M059J (cell line): ENCODE measurements around the gene ARFGAP1. TPM values are rescaled to one million over a fixed set of nuclear protein-coding genes. Genes with fewer than 3 reads are reported as not detected.

ENCODE experiments used
- DNase-seq: peaks from one replicate; pipeline ENCODE4 v3.0.0-alpha.2; 2012; ENCODE audit warnings: low read depth
- total RNA-seq: library from RNA; depleted of rRNA; stranded (reverse); fragments of >200 nt; shearing (Covaris generic); gene quantifications from 2 replicates; pipeline ENCODE4 v1.2.3, GENCODE V29; 2014

ARFGAP1 gene
- total RNA-seq, 1 experiment from 2014 or later, result 78.1 TPM

DNA sequence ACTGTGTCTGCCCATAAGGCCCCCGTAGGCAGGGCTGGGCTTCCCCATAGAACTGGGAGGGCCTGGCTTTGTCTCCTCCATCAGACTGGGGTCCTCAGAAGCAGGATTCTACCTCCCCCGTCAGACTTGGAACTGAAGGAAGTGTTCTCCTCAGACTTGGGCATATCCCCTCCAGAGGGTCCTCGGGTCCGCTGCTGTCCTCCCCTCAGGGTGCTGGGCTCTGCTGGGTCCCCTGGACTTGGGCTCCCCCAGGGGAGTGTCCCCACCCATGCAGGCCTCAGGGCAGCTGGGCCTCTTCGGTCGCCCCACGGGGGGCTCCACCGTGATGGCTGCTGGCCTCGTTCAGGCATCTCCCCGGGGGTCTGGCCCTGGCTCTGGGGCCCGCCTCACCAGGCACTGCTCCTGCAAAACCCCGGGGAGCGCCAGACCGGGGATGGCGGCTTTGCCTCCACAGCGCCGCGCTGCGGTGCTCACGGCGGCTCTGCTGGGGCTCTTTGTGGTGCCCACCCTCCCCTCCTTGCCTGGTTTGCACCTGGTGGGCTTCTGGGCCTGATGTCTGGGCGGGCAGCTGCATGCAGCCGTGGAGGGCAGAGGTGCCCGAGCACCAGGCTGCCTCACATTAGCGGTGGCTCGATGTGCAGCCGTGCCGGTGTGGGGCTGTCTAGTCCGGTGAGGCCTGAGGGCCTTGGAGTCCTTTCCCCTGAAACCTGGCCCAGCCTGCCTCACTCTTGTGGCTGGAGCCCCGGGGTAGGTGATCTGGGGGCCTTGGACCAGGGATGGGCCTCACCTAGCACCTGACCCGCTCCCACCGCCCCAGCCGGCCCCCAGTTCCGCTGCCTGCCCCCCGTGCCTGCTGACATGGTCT lies 34.3 kb downstream of the ARFGAP1 start:
- no peak for DNase-seq

DNA sequence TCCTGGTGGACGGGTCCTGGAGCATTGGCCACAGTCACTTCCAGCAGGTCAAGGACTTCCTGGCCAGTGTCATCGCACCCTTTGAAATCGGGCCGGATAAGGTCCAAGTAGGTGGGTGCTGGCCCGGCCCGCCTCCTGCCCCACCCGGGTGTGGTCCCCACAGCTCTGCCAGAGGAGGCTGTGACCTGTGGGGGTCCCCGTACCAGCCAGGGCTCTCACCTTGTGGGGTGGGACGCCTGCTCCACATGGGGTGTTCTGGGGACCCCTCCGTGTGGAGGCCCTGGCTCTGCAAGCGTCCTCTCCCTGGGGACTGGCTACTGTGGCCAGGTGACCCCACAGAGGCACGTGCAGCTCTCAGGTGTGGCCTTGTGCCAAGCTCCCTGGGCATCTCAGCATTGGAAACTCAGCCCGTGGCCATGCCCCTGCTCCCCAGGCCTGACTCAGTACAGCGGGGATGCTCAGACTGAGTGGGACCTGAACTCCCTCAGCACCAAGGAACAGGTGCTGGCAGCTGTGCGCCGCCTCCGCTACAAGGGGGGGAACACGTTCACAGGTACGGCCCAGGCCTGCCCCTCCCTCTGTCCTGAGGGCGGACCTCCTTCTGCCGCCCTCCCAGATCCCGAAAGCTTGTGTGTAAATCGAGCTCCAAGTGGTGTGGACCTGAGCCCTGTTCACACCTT lies 35.1 kb downstream of the ARFGAP1 start:
- no peak for DNase-seq

- no peak for DNase-seq
Measured at GRCh38 chr20:63308218-63308911, 35.8 kb downstream of the ARFGAP1 start.

GRCh38 chr20:63309261-63310071 lies 36.9 kb downstream of the ARFGAP1 start:
- DNase-seq, result no peak

DNA sequence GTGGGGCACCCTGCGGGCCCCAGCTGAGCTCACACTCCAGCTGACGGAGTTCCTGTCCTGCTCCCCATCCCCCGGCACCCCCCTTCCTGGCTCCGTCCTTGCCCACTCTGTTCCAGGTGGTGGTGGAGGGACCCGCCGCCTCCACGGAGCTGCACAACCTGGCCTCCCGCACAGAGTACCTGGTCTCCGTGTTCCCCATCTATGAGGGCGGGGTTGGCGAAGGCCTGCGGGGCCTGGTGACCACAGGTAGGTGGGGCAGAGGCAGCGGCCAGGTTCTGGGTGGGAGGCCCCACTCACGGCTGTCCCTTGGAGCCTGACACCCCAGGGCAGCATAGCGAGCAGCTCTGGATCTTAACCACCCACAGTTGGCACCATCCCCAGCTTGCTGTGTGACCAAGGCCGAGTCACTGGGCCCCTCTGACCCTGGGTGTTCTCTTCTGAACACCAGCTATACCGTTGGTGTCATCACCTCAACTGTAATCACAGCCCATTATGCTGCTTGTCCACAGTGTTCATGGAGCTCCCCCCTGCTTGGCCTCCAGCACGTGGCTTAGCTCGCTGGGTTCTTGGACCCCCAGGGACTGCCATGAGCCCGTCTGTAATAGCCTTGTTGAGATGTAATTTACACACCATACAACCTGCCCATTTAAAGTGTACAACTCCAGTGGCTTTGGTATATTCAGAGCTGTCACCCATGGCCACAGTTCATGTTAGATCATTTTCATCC lies 37.8 kb downstream of the ARFGAP1 start:
- DNase-seq, result peak; percentile 46

DNA sequence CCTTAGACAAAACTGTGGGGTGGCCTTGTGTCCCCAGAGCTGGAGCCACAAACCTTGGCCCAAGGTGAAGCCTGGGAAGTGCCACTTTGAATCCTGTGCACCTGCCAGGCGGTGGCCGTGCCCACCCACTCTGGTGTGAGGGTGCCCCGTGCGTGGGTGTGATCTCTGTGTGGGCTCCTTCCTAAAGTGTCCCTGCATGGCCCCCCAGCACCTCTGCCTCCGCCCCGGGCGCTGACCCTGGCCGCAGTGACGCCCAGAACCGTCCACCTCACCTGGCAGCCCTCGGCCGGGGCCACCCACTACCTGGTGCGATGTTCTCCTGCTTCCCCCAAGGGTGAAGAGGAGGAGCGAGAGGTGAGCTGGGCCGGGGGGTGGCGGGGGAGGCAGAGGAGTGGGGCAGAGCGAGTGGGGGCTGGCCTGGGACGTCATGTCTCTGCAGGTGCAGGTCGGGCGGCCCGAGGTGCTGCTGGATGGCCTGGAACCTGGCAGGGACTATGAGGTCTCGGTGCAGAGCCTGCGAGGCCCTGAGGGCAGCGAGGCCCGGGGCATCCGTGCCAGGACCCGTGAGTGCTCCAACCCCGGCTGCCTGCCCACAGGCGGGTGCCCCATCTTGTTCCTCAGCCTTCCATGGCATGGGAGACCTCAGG lies 38.7 kb downstream of the ARFGAP1 start:
- DNase-seq, result no peak

- DNase-seq, result no peak
Measured at GRCh38 chr20:63311833-63312243, 39.2 kb downstream of the ARFGAP1 start.

DNA sequence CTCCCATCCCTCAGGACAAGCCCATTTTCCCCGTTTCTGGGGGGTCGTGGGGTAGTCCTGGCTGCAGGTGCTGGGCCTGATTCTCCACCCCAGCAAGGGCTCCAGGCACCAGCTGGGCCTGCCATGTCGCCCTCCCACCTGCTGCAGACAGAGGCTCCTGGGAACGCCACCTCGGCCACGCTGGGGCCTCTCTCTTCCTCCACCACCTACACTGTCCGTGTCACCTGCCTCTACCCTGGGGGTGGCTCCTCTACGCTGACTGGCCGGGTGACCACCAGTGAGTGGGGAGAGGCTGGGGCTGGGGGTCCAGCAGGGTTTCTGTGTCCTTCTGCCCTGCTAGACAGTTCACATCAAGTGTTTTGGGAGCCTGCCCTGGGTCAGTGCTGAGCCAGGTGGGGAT lies 39.7 kb downstream of the ARFGAP1 start:
- no peak for DNase-seq

- no peak for DNase-seq
Measured at GRCh38 chr20:63312690-63313348, 40.2 kb downstream of the ARFGAP1 start.

DNA sequence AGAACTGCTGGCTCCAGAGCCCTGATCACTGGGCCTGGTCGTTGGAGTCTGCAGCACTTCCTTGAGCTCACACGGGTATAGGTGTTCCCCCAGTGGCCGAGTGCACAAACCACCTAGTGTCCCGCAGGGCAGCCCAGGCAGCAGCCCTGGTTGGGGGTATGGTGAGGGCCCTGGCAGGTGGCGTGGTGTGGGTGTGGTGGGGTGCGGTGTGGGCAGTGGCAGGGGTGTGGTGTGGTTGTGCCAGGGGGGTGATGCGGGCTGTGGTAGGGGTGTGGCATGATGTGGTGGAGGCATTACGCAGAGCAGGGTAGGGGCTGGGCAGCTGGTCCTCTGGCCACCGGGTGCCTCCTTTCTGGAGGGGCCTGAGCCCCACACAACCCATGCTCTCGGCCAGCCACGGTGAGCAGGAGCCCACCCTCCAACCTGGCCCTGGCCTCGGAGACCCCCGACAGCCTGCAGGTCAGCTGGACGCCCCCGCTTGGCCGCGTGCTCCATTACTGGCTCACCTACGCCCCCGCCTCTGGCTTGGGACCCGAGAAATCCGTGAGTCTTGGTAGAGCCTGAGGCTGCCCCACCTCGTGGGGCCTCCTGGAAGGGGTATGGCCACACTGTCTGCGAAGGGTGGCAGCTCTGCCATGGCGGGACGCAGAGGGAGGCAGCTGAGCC lies 40.9 kb downstream of the ARFGAP1 start:
- DNase-seq, result no peak

- DNase-seq, result no peak
Measured at GRCh38 chr20:63314015-63314471, 41.4 kb downstream of the ARFGAP1 start.

DNA sequence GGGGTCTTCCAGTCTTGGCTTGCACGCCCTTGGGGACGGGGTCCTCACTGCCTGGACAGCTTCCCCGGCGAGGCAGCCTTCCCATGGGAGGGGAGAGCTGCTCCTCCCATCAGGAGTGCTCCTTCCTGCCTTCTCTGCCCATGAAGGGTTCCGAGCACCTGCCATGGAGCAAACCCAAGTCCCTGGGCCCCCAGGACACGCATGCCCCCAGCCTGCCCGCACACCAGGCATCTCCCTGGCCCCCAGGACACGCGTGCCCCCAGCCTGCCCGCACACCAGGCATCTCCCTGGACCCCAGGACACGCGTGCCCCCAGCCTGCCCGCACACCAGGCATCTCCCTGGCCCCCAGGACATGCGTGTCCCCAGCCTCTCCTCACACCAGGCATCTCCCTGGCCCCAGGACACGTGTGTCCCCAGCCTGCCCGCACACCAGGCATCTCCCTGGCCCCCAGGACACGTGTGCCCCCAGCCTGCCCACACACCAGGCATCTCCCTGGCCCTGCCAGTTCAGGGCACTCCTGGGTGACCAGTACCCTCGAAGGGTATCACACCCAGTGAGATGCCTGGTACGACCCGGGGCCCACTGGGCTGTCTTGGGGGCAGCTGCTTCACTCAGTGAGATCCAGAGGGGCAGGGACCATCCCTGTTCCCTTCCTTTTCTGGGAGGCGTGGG lies 42.1 kb downstream of the ARFGAP1 start:
- no peak for DNase-seq

GRCh38 chr20:63315240-63315689 lies 42.7 kb downstream of the ARFGAP1 start:
- DNase-seq, result no peak

DNA sequence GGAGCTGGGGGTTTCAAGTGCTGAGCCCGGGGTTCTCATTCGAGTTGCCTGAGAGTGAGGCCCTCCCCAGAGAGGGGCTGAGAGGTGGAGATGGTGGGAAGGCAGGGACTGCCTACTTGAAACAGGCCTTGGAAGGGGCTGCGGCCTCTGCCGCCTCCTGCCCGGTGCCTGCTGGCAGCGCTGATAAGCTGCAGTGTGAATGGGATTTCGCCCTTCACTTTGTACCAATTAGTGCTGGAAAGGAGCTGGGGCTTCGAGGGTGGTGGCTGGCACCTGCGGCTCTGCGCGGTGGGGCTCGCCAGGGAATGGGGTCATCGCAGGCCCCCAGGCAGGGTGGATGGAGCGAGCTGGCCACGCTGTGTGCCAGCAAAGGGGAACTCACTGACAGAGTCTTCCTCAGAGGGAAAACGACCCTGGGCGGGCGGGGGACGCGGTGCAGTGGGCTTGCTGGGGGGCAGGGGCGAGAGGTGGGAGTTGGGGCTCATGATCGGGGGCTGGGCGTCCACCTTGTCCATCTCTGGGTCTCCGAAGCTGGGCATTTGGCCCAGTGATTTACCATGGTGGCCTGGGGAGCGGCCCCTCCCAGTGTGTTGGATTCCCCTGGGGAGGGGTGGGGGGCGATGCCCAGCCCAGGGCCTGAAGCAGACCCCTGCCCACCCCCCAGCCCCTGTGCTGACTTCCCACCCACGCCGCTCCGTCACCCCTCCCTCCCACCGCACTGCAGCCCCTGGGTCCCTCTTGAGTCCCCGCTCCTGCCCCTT lies 43.3 kb downstream of the ARFGAP1 start:
- no peak for DNase-seq

- no peak for DNase-seq
Measured at GRCh38 chr20:63316502-63316921, 43.9 kb downstream of the ARFGAP1 start.

GRCh38 chr20:63317061-63317460 lies 44.4 kb downstream of the ARFGAP1 start:
- DNase-seq, result no peak

DNA sequence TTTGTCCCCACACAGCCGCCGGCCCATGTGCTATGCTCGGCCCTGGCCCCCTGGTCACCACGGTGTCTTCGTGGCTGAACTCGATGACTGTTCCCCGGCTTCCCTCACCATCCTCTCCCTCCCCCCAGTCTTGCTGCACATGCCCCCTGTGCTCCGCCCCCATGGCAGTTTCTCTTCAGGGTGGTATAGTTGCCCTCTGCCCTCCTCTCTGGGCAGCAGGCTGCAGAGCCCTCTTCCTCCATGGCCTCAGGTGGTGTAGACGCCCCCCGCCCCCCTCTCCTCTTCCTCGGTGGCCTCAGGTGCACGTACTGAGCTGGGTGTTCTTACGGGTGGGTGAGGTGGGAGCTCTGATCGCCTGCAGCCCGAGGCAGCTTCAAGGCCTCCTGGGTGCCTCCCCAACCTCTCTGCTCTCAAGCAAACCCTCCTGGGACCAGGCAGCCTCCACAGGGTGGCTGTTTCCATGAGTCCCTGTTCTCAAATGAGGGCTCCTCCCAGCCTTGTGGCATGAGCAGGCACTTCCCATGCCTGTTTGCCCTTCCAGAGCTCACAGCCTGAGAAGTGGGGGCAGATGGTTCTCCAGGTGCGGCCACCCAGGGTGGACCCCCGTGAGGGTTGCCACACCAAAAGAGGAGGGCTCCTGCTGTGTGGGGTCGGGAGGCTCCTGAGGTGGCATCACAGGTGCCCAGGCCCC lies 45.1 kb downstream of the ARFGAP1 start:
- no peak for DNase-seq
